Vagina (tissue), 2 donors: ENCODE results near the gene INHBC.
"Not testable (repeated sequence)": the region's sequence is repeated elsewhere in the genome, so short reads cannot be mapped to it uniquely, and the experiment has no call there.

Experiments used
- CTCF ChIP-seq, 3 experiments: fragments of 450-650 bp in 2 of 3; fragments of 200-600 bp in 1 of 3; sonication (generic) in 1 of 3; IDR thresholded peaks; one replicate each; pipeline ENCODE4 v1.5.1; 2017 to 2019; ENCODE audit warnings: antibody characterized with exemption in 3 of 3, mild to moderate bottlenecking in 2 of 3, moderate library complexity in 2 of 3
- POLR2A ChIP-seq, 2 donors: fragments of 450-650 bp; IDR thresholded peaks; one replicate each; pipeline ENCODE4 v1.6.1; 2017; ENCODE audit warnings: antibody characterized with exemption in 2 of 2, mild to moderate bottlenecking in 2 of 2, moderate library complexity in 2 of 2
- POLR2AphosphoS5 ChIP-seq, 2 donors: sonication (generic); formaldehyde crosslinking; IDR thresholded peaks; one replicate each; pipeline ENCODE4 v1.9.0; 2017; ENCODE audit warnings: antibody characterized with exemption in 2 of 2, mild to moderate bottlenecking in 2 of 2, low read depth in 1 of 2; ENCODE audit not compliant: insufficient read depth in 1 of 2

GRCh38 chr12:57402156-57402555 is 32.4 kb upstream of the INHBC start:
- not testable (repeated sequence) for TF ChIP-seq POLR2A (IDR thresholded peaks at IDR 0.05); CTCF (IDR thresholded peaks at IDR 0.05); POLR2AphosphoS5 (IDR thresholded peaks at IDR 0.05; ENCODE audit: insufficient read depth in 1 of 2, low read depth in 1 of 2)
